H9 (cell line): ENCODE data around the gene GATA2. TPM values are rescaled to one million over a fixed set of nuclear protein-coding genes. Genes with fewer than 3 reads are reported as not detected.

Experiments used
- DNase-seq: peaks from one replicate; pipeline ENCODE4 v3.0.0-alpha.2; 2017
- H2AFZ ChIP-seq: one replicate; pipeline ENCODE4 v1.6.1; 2013; ENCODE audit warnings: mild to moderate bottlenecking, low read length, control low read depth, moderate library complexity
- H2AK5ac ChIP-seq: 2 replicates; pipeline ENCODE4 v1.6.1; 2013; ENCODE audit warnings: low read length, control low read depth, mixed read lengths; ENCODE audit not compliant: insufficient read length
- H2BK120ac ChIP-seq: one replicate; pipeline ENCODE4 v1.6.1; 2013; ENCODE audit warnings: low read depth, mild to moderate bottlenecking, low read length, control low read depth, inconsistent platforms; ENCODE audit not compliant: poor library complexity, severe bottlenecking
- H2BK12ac ChIP-seq: 2 replicates; pipeline ENCODE4 v1.6.1; 2013; ENCODE audit warnings: low read length, control low read depth, mixed read lengths, low read depth; ENCODE audit not compliant: insufficient read length
- H2BK15ac ChIP-seq: 2 replicates; pipeline ENCODE4 v1.6.1; 2013; ENCODE audit warnings: low read depth, low read length, control low read depth
- H2BK20ac ChIP-seq: one replicate; pipeline ENCODE4 v1.6.1; 2013; ENCODE audit warnings: low read depth, mild to moderate bottlenecking, low read length, control low read depth, inconsistent platforms; ENCODE audit not compliant: poor library complexity, severe bottlenecking
- H2BK5ac ChIP-seq: 2 replicates; pipeline ENCODE4 v1.6.1; 2013; ENCODE audit warnings: low read length, control low read depth, mixed read lengths; ENCODE audit not compliant: insufficient read length
- H3K14ac ChIP-seq: 2 replicates; pipeline ENCODE4 v1.6.1; 2013; ENCODE audit warnings: low read length, control low read depth; ENCODE audit not compliant: insufficient read depth
- H3K18ac ChIP-seq: 2 replicates; pipeline ENCODE4 v1.6.1; 2013; ENCODE audit warnings: low read depth, mild to moderate bottlenecking, mixed read lengths, low read length, control low read depth; ENCODE audit not compliant: insufficient read length
- H3K23ac ChIP-seq: 2 replicates; pipeline ENCODE4 v1.6.1; 2013; ENCODE audit warnings: low read length, control low read depth, mixed read lengths, low read depth; ENCODE audit not compliant: insufficient read length
- H3K23me2 ChIP-seq: 2 replicates; pipeline ENCODE4 v1.6.1; 2013; ENCODE audit warnings: low read depth, mild to moderate bottlenecking, mixed read lengths, low read length, control low read depth; ENCODE audit not compliant: insufficient read length, poor library complexity, severe bottlenecking
- H3K27ac ChIP-seq: 2 replicates; pipeline ENCODE4 v1.5.1; 2013; ENCODE audit warnings: low read length, control low read depth, mixed read lengths, low read depth; ENCODE audit not compliant: insufficient read length
- H3K27me3 ChIP-seq: 2 replicates; pipeline ENCODE4 v1.6.1; 2013; ENCODE audit warnings: low read length, control low read depth, inconsistent platforms; ENCODE audit not compliant: insufficient read depth
- H3K4ac ChIP-seq: 2 replicates; pipeline ENCODE4 v1.6.1; 2013; ENCODE audit warnings: low read depth, mild to moderate bottlenecking, control low read depth, inconsistent platforms, low read length, moderate library complexity
- H3K4me1 ChIP-seq: 2 replicates; pipeline ENCODE4 v1.6.1; 2013; ENCODE audit warnings: low read length, control low read depth, inconsistent platforms; ENCODE audit not compliant: insufficient read depth
- H3K4me2 ChIP-seq: 2 replicates; pipeline ENCODE4 v1.6.1; 2013; ENCODE audit warnings: low read length, control low read depth, mixed read lengths; ENCODE audit not compliant: insufficient read length, insufficient read depth
- H3K56ac ChIP-seq: 2 replicates; pipeline ENCODE4 v1.6.1; 2013; ENCODE audit warnings: low read depth, mild to moderate bottlenecking, mixed read lengths, low read length, control low read depth; ENCODE audit not compliant: insufficient read length
- H3K79me1 ChIP-seq: 2 replicates; pipeline ENCODE4 v1.6.1; 2013; ENCODE audit warnings: low read depth, mild to moderate bottlenecking, moderate library complexity, low read length, control low read depth, inconsistent platforms; ENCODE audit not compliant: insufficient read depth, poor library complexity, severe bottlenecking
- H3K79me2 ChIP-seq: 2 replicates; pipeline ENCODE4 v1.6.1; 2013; ENCODE audit warnings: low read length, control low read depth, inconsistent platforms; ENCODE audit not compliant: insufficient read depth
- H3K9ac ChIP-seq: 2 replicates; pipeline ENCODE4 v1.6.1; 2013; ENCODE audit warnings: low read length, control low read depth, mixed read lengths; ENCODE audit not compliant: insufficient read length; ENCODE audit errors: extremely low read depth
- H3K9me3 ChIP-seq: one replicate; pipeline ENCODE4 v1.6.1; 2013; ENCODE audit warnings: low read depth, low read length, inconsistent platforms; ENCODE audit not compliant: control insufficient read depth
- H3T11ph ChIP-seq: one replicate; pipeline ENCODE4 v1.6.1; 2013; ENCODE audit warnings: mild to moderate bottlenecking, low read length, control low read depth, inconsistent platforms
- H4K20me1 ChIP-seq: one replicate; pipeline ENCODE4 v1.6.1; 2013; ENCODE audit not compliant: control insufficient read depth, insufficient read length, insufficient read depth
- H4K5ac ChIP-seq: 2 replicates; pipeline ENCODE4 v1.6.1; 2013; ENCODE audit warnings: low read depth, mild to moderate bottlenecking, mixed read lengths, low read length, control low read depth; ENCODE audit not compliant: insufficient read length
- H4K8ac ChIP-seq: replicated peaks from 2 replicates; pipeline ENCODE4 v1.6.1; 2013; ENCODE audit warnings: low read length, control low read depth, mixed read lengths, low read depth; ENCODE audit not compliant: insufficient read length
- H4K91ac ChIP-seq: 2 replicates; pipeline ENCODE4 v1.6.1; 2013; ENCODE audit warnings: low read depth, mild to moderate bottlenecking, moderate library complexity, mixed read lengths, low read length, control low read depth; ENCODE audit not compliant: insufficient read length
- H3K27ac Mint-ChIP-seq, 3 experiments: 2 replicates in 2 of 3; 3 replicates in 1 of 3; pipeline ENCODE4 v1.8.0; 2020 to 2021; ENCODE audit warnings: mixed read lengths in 3 of 3, mild to moderate bottlenecking in 1 of 3, moderate library complexity in 1 of 3
- H3K27me3 Mint-ChIP-seq: 2 replicates; pipeline ENCODE4 v1.8.0; 2021; ENCODE audit warnings: low read depth, mild to moderate bottlenecking, moderate library complexity, mixed read lengths
- H3K36me3 Mint-ChIP-seq, 3 experiments: 2 replicates in 2 of 3; 3 replicates in 1 of 3; pipeline ENCODE4 v1.8.0; 2020 to 2021; ENCODE audit warnings: low read depth in 3 of 3, mixed read lengths in 3 of 3; ENCODE audit not compliant: insufficient read depth in 1 of 3
- H3K4me1 Mint-ChIP-seq, 2 experiments: 2 replicates each; pipeline ENCODE4 v1.8.0; 2020; ENCODE audit warnings: mixed read lengths in 2 of 2
- H3K4me3 Mint-ChIP-seq, 2 experiments: 2 replicates in 1 of 2; 3 replicates in 1 of 2; pipeline ENCODE4 v1.8.0; 2020 to 2021; ENCODE audit warnings: mild to moderate bottlenecking in 2 of 2, mixed read lengths in 2 of 2, moderate library complexity in 1 of 2
- H3K9me3 Mint-ChIP-seq, 2 experiments: 2 replicates in 1 of 2; 3 replicates in 1 of 2; pipeline ENCODE4 v1.8.0; 2020; ENCODE audit warnings: mild to moderate bottlenecking in 2 of 2, mixed read lengths in 2 of 2, moderate library complexity in 1 of 2
- CTCF ChIP-seq: fragments of 200-600 bp; sonication (generic); conservative IDR thresholded peaks from 3 replicates; pipeline ENCODE4 v1.8.0; 2021; ENCODE audit warnings: antibody characterized with exemption, mild to moderate bottlenecking
- WGBS: extraction: QIAGEN DNeasy Blood & Tissue Kit; methylation state at CpG from one replicate; pipeline ENCODE4 v1.1.7; 2013; ENCODE audit warnings: missing lambda C conversion rate, low lambda C conversion rate, mixed read lengths; ENCODE audit not compliant: insufficient read length; ENCODE audit errors: extremely low coverage; 5-methylcytosine and 5-hydroxymethylcytosine counted together
- total RNA-seq: library from RNA; stranded (reverse); gene quantifications from 2 replicates; pipeline ENCODE4 v1.2.1, GENCODE V29; 2021

Gene GATA2
- total RNA-seq, 1 experiment from 2014 or later = 1.9 TPM

GRCh38 chr3:128432301-128432970 is 60.6 kb downstream of the GATA2 start:
- peaks cover 2% of the 10 kb centered on the region; the same call in 1 of the 2 replicates for H3K4me1 ChIP-seq
- H3K27me3 Mint-ChIP-seq = peaks cover 84% of the 10 kb centered on the region
- H3K14ac ChIP-seq = peak overlapping the region; percentile 92
- H4K91ac ChIP-seq = no peak overlapping the region
- H2BK20ac ChIP-seq = no peak overlapping the region
- H3K79me1 ChIP-seq = no peaks in the 10 kb centered on the region
- H3K27ac ChIP-seq = no peak overlapping the region
- H2BK15ac ChIP-seq = no peak overlapping the region
- peak overlapping the region; percentile 76 for H3K4me2 ChIP-seq
- peaks cover 53 to 68% of the 10 kb centered on the region in 2 experiments for H3K4me1 Mint-ChIP-seq
- no peak overlapping the region for H2AFZ ChIP-seq
- DNase-seq = peak; percentile 69
- no peak overlapping the region for H2BK12ac ChIP-seq
- no peak overlapping the region for H4K8ac ChIP-seq
- H4K5ac ChIP-seq = no peak overlapping the region
- peak overlapping the region; percentile 30 to 92 (median 90); a peak in 6 of 7 replicates for H3K27ac Mint-ChIP-seq
- WGBS = no CpG with 5 or more reads among the region's 43 CpGs
- peak overlapping the region; percentile 59 to 82 for H3K4me3 Mint-ChIP-seq
- H3K23me2 ChIP-seq = peaks cover 7% of the 10 kb centered on the region
- no peaks in the 10 kb centered on the region for H3K9me3 ChIP-seq
- H3K56ac ChIP-seq = no peak overlapping the region
- H3K36me3 Mint-ChIP-seq = no peaks in the 10 kb centered on the region; a peak in 2 of 7 replicates
- no peaks in the 10 kb centered on the region; a peak in 1 of 5 replicates for H3K9me3 Mint-ChIP-seq
- no peak overlapping the region for H3K4ac ChIP-seq
- peak overlapping the region; percentile 63 for H3K9ac ChIP-seq
- no peak overlapping the region for H2BK5ac ChIP-seq
- H3K27me3 ChIP-seq = peaks cover 15% of the 10 kb centered on the region; the same call in 1 of the 2 replicates
- H3K23ac ChIP-seq = no peak overlapping the region
- no peaks in the 10 kb centered on the region for H4K20me1 ChIP-seq
- no peak overlapping the region for H2AK5ac ChIP-seq
- TF ChIP-seq CTCF = no peak
- no peak overlapping the region for H2BK120ac ChIP-seq
- H3K18ac ChIP-seq = peak overlapping the region; percentile 95
- H3T11ph ChIP-seq = no peak overlapping the region
- H3K79me2 ChIP-seq = no peaks in the 10 kb centered on the region
